Measurements from ENCODE around the gene NUP210L.

DNA sequence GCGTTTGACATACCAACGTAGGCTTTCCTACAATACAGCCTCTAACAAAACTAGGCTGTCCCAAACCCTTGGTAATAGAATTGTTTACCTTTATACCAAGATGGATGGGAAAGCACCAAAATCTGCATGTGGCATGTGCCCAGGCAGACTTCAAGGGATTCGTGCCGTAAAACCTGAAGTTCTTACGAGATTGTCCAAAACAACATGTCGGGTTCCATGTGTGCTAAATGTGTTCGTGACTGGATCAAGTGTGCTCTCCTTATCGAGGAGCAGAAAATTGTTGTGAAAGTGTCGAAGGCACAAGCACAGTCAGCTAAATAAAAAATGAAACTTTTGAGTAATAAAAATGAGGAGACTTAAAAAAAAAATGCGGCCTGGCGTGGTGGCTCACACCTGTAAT is 159.2 kb downstream of the NUP210L start:
- TF ChIP-seq, protein P1, sequence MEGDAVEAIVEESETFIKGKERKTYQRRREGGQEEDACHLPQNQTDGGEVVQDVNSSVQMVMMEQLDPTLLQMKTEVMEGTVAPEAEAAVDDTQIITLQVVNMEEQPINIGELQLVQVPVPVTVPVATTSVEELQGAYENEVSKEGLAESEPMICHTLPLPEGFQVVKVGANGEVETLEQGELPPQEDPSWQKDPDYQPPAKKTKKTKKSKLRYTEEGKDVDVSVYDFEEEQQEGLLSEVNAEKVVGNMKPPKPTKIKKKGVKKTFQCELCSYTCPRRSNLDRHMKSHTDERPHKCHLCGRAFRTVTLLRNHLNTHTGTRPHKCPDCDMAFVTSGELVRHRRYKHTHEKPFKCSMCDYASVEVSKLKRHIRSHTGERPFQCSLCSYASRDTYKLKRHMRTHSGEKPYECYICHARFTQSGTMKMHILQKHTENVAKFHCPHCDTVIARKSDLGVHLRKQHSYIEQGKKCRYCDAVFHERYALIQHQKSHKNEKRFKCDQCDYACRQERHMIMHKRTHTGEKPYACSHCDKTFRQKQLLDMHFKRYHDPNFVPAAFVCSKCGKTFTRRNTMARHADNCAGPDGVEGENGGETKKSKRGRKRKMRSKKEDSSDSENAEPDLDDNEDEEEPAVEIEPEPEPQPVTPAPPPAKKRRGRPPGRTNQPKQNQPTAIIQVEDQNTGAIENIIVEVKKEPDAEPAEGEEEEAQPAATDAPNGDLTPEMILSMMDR (conservative IDR thresholded peaks at IDR 0.05; ENCODE audit: low read depth in 2 of 2), result no peak
- TF ChIP-seq EZH2 (IDR thresholded peaks at IDR 0.05; ENCODE audit: low read depth, unreplicated experiment) (no peak), REST (IDR thresholded peaks at IDR 0.05; ENCODE audit: unreplicated experiment) (no peak), ZNF462 (CRISPR knock-in tag; IDR thresholded peaks at IDR 0.05) (no peak)
